ENCODE data around the gene TPO.
"Not testable (repeated sequence)": the region's sequence is repeated elsewhere in the genome, so short reads cannot be mapped to it uniquely, and the experiment has no call there.

The TPO gene

GRCh38 chr2:1414901-1415300 is 1.6 kb downstream of the TPO start:
- not testable (repeated sequence) for H3K36me3 Mint-ChIP-seq (ENCODE audit: insufficient read depth); ATAC-seq (replicated peaks); H3K9me3 Mint-ChIP-seq; H3K4me1 Mint-ChIP-seq (ENCODE audit: low read depth in 2 of 2); H3K4me3 Mint-ChIP-seq; H3K27ac Mint-ChIP-seq; DNase-seq
- peaks cover 0 to 11% of the 10 kb centered on the region in 2 donors for H3K27me3 Mint-ChIP-seq

GRCh38 chr2:1415501-1415900 is 2.2 kb downstream of the TPO start:
- Mint-ChIP-seq H3K9me3 (no peaks in the 10 kb centered on the region), H3K27me3 (peaks cover 0 to 11% of the 10 kb centered on the region in 2 donors), H3K27ac (no peak overlapping the region), H3K4me1 (ENCODE audit: low read depth in 2 of 2) (no peaks in the 10 kb centered on the region), H3K4me3 (no peak overlapping the region), H3K36me3 (ENCODE audit: insufficient read depth) (no peaks in the 10 kb centered on the region)
- DNase-seq (no peak), ATAC-seq (replicated peaks) (no peak)

DNA sequence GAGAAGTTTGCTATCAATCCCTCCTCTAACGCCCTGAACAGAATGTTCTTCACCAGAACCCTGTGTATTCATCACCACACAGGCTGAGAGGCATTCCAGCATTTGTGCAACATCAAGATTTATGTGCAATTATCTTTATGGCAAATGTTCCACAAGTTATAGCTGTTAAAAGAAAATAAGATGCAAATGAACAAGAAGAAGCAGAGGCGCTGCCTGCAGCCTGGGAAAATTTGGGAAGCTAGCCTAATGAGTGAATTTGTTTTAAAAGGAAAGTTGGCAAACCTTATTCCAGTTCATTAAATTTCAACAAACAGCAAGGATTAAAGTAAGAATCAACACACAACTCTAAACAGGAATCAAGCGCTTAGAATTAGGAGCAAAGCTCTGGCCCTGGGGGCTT is 5.3 kb downstream of the TPO start:
- Mint-ChIP-seq H3K27ac (no peak overlapping the region), H3K27me3 (no peaks in the 10 kb centered on the region), H3K4me1 (ENCODE audit: low read depth in 2 of 2) (no peaks in the 10 kb centered on the region), H3K9me3 (no peaks in the 10 kb centered on the region), H3K36me3 (ENCODE audit: insufficient read depth) (no peaks in the 10 kb centered on the region), H3K4me3 (no peak overlapping the region)
- DNase-seq = no peak
- no peak for ATAC-seq (replicated peaks)

DNA sequence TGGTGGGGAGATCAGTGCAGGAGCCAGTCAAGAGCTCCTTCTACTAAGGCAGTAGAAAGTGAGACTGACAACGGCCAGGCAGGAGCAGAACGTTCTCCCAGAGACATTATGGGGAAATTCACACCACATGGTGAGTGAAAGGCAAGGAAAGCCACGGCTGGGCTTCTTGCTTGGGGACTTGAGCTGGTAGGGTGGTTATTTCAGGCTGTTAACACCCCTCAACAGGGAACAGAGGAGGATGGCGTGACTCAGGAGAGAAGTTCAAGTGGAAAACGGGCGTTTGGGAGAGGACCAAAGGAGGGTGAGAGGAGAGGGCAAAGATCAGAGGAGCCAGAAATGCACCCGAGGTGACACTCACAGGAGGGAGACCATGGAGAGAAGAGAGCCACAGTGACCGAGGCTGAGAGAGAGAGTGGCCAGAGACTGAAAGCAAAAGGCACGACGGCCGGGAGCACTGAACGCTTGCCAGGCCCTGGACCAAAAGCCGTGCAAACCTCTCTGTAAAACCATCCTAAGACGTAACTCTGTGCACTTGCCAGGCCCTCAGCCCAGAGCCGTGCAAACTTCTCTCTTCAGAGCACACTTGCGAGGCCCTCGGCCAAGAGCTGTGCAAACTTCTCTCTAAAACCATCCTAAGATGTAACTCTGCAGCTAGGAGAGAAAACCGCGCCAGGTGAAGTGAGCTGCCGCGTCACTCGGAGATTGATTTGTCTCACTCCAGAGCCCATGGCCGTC is 7.7 kb downstream of the TPO start:
- DNase-seq (no peak), ATAC-seq (replicated peaks) (no peak)
- H3K27me3 Mint-ChIP-seq = no peaks in the 10 kb centered on the region
- H3K4me3 Mint-ChIP-seq = no peak overlapping the region
- H3K27ac Mint-ChIP-seq = no peak overlapping the region
- H3K36me3 Mint-ChIP-seq (ENCODE audit: insufficient read depth) = no peaks in the 10 kb centered on the region
- H3K4me1 Mint-ChIP-seq (ENCODE audit: low read depth in 2 of 2) = no peaks in the 10 kb centered on the region
- no peaks in the 10 kb centered on the region for H3K9me3 Mint-ChIP-seq

GRCh38 chr2:1421731-1422130 is 8.5 kb downstream of the TPO start:
- Mint-ChIP-seq H3K4me3 (no peak overlapping the region), H3K27ac (no peak overlapping the region), H3K9me3 (no peaks in the 10 kb centered on the region), H3K27me3 (no peaks in the 10 kb centered on the region), H3K36me3 (ENCODE audit: insufficient read depth) (no peaks in the 10 kb centered on the region), H3K4me1 (ENCODE audit: low read depth in 2 of 2) (no peaks in the 10 kb centered on the region)
- DNase-seq (no peak), ATAC-seq (replicated peaks) (no peak)

DNA sequence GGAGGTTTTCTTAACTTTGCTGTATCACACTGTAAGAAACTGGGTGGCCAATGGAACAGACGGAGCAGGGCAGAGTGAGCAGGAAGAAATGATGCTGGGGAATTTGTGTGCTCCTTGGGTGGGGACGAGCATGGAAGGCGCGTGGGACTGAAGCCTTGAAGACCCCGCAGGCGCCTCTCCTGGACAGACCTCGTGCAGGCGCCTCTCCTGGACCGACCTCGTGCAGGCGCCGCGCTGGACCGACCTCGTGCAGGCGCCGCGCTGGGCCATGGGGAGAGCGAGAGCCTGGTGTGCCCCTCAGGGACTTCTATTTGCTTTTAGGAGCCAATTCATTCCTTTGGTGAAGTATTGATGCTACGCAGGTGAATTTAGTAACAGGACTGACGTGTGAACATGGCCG is 8.9 kb downstream of the TPO start:
- Mint-ChIP-seq H3K4me1 (ENCODE audit: low read depth in 2 of 2) (no peaks in the 10 kb centered on the region), H3K36me3 (ENCODE audit: insufficient read depth) (no peaks in the 10 kb centered on the region), H3K27me3 (no peaks in the 10 kb centered on the region), H3K9me3 (no peaks in the 10 kb centered on the region), H3K27ac (no peak overlapping the region), H3K4me3 (no peak overlapping the region)
- DNase-seq (no peak), ATAC-seq (replicated peaks) (no peak)

DNA sequence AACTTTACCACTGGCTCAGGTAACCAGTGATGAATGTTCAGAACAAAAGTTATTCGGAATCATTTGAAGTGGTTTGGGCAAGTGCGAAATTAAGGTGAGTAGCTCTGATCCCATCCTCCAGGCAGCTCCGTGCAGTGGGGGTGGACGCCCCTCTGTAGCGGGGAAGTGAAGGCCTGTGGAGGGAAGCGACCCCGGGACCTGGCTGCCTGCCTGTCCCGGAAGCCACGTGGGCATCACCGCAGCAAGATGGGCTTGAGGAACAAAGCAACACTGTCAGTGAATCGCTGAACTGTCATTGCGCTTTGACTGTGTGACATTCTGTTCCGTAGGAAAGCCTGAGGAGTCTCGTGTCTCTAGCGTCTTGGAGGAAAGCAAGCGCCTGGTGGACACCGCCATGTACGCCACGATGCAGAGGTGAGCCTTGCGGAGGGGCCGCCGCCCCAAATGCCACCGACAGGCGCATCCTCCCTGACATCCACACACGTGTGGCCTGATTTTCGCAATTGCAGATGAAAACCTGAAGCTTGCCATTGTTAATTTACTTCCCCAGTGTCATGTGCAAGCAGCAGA is 9.5 kb downstream of the TPO start:
- no peaks in the 10 kb centered on the region for H3K27me3 Mint-ChIP-seq
- no peak overlapping the region for H3K27ac Mint-ChIP-seq
- H3K9me3 Mint-ChIP-seq = no peaks in the 10 kb centered on the region
- H3K36me3 Mint-ChIP-seq (ENCODE audit: insufficient read depth) = no peaks in the 10 kb centered on the region
- H3K4me3 Mint-ChIP-seq = no peak overlapping the region
- DNase-seq (no peak), ATAC-seq (replicated peaks) (no peak)
- H3K4me1 Mint-ChIP-seq (ENCODE audit: low read depth in 2 of 2) = no peaks in the 10 kb centered on the region

DNA sequence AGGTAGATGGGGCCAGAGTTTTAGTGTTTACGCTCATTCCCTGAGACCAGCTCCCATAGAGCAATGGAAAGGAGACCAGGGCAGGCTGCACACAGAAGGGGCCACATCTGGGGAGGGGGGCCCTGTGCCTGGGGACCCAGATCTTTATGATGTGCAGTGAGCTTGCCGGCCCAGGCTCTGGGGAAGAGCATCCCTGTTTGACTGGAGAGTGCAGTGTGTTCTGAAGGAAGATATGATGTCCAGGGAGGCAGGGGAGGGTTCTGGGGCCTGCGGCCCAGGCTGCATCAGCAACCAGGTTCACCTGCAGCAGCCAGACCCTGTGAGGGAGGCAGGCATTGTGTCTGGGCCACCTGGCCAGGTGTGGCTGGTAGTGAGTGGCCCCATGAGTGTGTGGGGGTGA is 13.8 kb downstream of the TPO start:
- DNase-seq (no peak), ATAC-seq (replicated peaks) (no peak)
- Mint-ChIP-seq H3K4me1 (ENCODE audit: low read depth in 2 of 2) (no peaks in the 10 kb centered on the region), H3K36me3 (ENCODE audit: insufficient read depth) (no peaks in the 10 kb centered on the region), H3K27me3 (no peaks in the 10 kb centered on the region), H3K9me3 (no peaks in the 10 kb centered on the region), H3K27ac (no peak overlapping the region), H3K4me3 (no peak overlapping the region)

GRCh38 chr2:1429895-1430294 is 16.6 kb downstream of the TPO start:
- Mint-ChIP-seq H3K27me3 (no peaks in the 10 kb centered on the region), H3K4me1 (ENCODE audit: low read depth in 2 of 2) (no peaks in the 10 kb centered on the region), H3K27ac (no peak overlapping the region), H3K9me3 (no peaks in the 10 kb centered on the region), H3K36me3 (ENCODE audit: insufficient read depth) (no peaks in the 10 kb centered on the region), H3K4me3 (no peak overlapping the region)
- DNase-seq (no peak), ATAC-seq (replicated peaks) (no peak)

GRCh38 chr2:1430491-1430890 is 17.2 kb downstream of the TPO start:
- DNase-seq (no peak), ATAC-seq (replicated peaks) (no peak)
- H3K9me3 Mint-ChIP-seq = no peaks in the 10 kb centered on the region
- no peak overlapping the region for H3K27ac Mint-ChIP-seq
- no peaks in the 10 kb centered on the region for H3K36me3 Mint-ChIP-seq (ENCODE audit: insufficient read depth)
- H3K27me3 Mint-ChIP-seq = no peaks in the 10 kb centered on the region
- H3K4me1 Mint-ChIP-seq (ENCODE audit: low read depth in 2 of 2) = no peaks in the 10 kb centered on the region
- H3K4me3 Mint-ChIP-seq = no peak overlapping the region

DNA sequence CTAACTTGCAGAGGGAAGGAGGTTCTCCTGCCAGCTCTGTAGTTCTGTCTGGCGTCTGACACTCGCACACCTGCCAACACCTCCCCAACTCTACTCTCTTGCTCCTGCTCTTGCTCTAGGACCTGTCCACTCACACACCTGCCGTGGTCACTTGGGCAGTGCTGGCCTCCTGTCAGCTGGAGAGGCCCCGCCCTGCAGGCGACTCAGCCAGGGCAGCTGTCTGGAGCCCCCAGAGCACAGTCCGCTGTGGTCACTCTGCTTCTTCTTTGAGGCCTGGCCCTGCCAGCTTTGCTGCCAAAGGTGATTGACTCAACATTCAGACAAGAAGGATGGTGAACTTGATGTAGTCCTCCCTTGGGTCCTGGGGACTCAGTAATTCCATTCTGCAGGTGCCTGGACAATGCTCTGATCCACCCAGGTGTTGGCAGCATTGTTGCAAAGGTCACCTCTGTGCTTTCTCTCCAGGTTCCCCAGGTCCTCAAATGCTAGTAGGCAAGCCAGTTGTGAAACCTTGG is 18.7 kb downstream of the TPO start:
- ATAC-seq (replicated peaks) (no peak), DNase-seq (no peak)
- no peak overlapping the region for H3K27ac Mint-ChIP-seq
- no peaks in the 10 kb centered on the region for H3K4me1 Mint-ChIP-seq (ENCODE audit: low read depth in 2 of 2)
- H3K9me3 Mint-ChIP-seq = no peaks in the 10 kb centered on the region
- H3K27me3 Mint-ChIP-seq = no peaks in the 10 kb centered on the region
- H3K4me3 Mint-ChIP-seq = no peak overlapping the region
- no peaks in the 10 kb centered on the region for H3K36me3 Mint-ChIP-seq (ENCODE audit: insufficient read depth)

GRCh38 chr2:1432726-1433125 is 19.5 kb downstream of the TPO start:
- no peak for DNase-seq
- no peaks in the 10 kb centered on the region for H3K4me1 Mint-ChIP-seq (ENCODE audit: low read depth in 2 of 2)
- no peaks in the 10 kb centered on the region for H3K27me3 Mint-ChIP-seq
- no peak overlapping the region for H3K4me3 Mint-ChIP-seq
- H3K36me3 Mint-ChIP-seq (ENCODE audit: insufficient read depth) = peaks cover under 1% of the 10 kb centered on the region
- no peak for ATAC-seq (replicated peaks)
- H3K27ac Mint-ChIP-seq = no peak overlapping the region
- no peaks in the 10 kb centered on the region for H3K9me3 Mint-ChIP-seq

DNA sequence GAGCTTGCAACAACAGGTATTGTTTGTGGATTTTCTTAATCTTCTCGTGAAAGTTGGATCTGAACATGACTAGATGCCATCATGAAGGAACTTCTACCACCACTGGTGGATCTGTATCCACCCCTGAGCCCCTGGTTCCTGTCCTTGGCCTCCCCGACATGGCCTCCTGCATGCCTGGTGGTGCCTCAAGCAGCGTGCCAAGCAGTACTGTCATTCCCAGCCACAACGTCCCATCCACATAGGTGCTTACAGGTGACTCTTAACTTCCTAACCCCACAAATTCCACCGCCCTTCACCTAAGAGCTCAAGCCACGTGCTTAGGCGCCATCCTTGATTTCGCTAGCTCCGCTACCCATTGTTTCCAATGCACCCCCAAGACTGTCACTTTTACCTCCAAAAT is 23.1 kb downstream of the TPO start:
- no peak for ATAC-seq (replicated peaks)
- no peak overlapping the region for H3K4me3 Mint-ChIP-seq
- peaks cover 4% of the 10 kb centered on the region for H3K36me3 Mint-ChIP-seq (ENCODE audit: insufficient read depth)
- no peak overlapping the region for H3K27ac Mint-ChIP-seq
- no peaks in the 10 kb centered on the region for H3K4me1 Mint-ChIP-seq (ENCODE audit: low read depth in 2 of 2)
- DNase-seq = no peak
- H3K9me3 Mint-ChIP-seq = no peaks in the 10 kb centered on the region
- H3K27me3 Mint-ChIP-seq = peaks cover 0 to 8% of the 10 kb centered on the region in 2 donors

DNA sequence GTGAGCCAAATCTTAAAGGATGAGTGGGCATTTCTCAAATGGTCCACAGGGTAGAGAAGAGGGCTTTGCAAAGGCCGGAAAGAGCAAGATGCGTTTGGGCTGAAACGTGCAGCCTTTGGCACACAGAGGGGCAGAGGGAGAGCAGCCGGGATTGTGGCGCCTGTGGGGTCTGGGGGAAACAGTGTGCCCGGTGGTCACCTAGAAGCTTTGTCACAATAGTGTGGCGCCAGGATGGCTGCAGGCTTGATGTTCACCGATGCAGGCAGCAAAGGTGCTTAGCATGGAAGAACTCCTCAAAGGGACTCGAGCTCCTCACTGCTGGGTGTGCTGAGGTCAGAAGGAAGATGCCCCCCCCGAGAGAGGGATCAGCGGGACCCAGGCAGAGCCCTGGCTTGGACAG is 23.8 kb downstream of the TPO start:
- no peak overlapping the region for H3K27ac Mint-ChIP-seq
- H3K9me3 Mint-ChIP-seq = no peaks in the 10 kb centered on the region
- ATAC-seq (replicated peaks) (no peak), DNase-seq (no peak)
- peaks cover 4% of the 10 kb centered on the region for H3K36me3 Mint-ChIP-seq (ENCODE audit: insufficient read depth)
- H3K4me3 Mint-ChIP-seq = no peak overlapping the region
- H3K4me1 Mint-ChIP-seq (ENCODE audit: low read depth in 2 of 2) = no peaks in the 10 kb centered on the region
- peaks cover 0 to 8% of the 10 kb centered on the region in 2 donors for H3K27me3 Mint-ChIP-seq
